NCI-H1930 (cell line): ENCODE results near the gene UBE2F.
"Not testable (repeated sequence)": the region's sequence is repeated elsewhere in the genome, so short reads cannot be mapped to it uniquely, and the experiment has no call there.

Source experiments
- DNase-seq, 2 experiments: peaks; one replicate each; lab custom pipeline; 2025; lab: John Stamatoyannopoulos, UW

UBE2F gene

DNA sequence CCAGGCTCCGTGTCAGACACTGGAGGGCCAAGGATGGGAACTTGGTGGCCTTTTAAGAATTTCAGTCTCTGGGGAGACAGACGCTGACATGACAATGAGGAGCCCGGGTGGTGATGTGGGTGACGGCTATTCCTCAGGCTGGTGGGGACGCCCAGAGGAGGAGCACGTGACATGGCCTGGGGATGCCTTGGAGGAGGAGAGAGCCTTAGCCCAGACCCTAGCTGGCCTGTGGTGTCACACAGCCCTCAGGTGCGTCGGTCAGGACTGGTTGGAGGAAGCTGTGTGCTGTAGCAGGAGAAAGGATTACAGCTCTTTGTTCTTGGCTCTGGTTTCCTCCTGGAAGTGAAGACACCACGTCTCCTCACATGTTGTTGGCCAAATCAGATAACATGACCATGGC, 54.0 kb downstream of the UBE2F start:
- no peak for DNase-seq

DNA sequence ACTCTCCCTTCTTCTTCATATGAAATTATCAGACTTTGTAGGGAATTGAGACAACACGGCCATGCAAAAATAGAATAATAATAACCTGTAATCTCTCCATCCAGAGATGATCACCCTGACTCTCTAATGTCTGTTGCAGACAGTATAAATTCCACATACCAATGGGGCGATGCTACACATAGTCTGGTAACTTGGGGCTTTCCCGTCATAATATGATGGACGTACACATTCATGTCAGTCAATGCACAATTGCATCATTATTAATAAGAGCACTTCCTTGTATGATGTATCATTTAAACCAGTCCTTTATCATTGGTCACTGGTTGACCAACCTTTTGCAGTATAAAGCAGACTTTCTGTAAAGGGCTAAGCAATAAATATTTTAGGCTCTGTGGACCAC, 54.5 kb downstream of the UBE2F start:
- no peak for DNase-seq

DNA sequence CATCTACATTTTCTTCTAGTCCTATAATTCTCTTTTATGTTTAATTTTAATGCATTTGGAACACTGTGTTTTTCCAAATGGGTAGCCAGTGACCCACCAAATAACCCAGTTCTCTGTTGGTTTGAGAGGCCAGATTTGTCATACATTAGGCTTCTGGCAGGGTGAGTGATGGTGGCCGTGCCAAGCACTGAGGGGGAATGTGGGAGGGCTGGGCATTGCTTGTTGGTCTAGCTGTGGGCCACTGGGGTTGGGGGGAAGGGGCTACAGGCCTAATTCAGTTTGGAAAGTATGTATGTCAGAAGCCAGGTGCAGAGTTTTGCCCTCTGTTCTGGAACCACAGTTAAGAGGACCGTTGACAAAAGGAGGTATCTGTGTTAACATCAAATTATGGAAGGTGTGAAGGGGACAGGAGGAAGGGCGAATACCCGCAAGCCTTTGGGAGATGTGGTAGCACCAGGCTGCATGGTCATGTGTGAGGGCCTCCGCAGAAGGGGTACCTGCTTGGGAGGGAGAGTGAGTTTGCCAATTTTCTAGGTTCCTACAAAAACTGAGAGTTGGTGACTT, 55.9 kb downstream of the UBE2F start:
- no peak for DNase-seq

DNA sequence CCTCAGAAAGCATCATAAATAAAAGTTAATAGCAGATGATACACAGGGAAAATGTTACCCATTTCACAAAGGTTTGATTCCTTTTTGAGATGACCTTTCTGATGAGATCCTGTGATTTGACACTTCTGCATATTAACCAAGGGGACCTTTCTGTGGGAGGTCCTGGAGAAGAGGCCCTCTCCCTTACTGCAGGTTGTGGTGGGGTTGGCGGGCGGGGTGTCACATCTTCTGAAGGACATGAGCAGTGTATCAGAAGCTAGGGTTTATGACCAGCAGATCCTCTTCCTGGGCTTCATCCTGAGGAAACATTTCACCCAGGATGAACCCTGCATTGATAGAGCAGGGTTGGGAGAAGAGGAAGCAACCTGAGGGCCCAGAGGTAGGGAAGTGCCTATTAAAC, 56.8 kb downstream of the UBE2F start:
- DNase-seq = no peak

DNA sequence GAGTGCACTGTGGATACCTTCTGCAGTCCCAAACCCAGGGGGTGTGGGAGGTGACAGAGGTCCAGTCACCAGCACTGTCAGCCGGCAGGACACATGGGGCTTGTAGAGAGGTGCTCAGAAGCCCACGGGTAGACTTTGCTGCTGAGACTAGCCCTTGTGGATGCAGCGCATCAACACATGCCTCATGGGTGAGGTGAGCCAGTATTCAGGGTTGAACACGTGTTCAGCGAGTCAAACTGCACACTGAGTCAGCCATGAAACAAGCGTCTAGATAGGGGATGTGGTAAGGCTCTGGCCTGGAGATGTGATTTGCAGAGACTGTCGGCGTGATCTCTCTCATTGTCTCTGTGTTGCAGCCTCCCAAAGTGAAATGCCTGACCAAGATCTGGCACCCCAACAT, 58.2 kb downstream of the UBE2F start:
- DNase-seq = no peak

DNA sequence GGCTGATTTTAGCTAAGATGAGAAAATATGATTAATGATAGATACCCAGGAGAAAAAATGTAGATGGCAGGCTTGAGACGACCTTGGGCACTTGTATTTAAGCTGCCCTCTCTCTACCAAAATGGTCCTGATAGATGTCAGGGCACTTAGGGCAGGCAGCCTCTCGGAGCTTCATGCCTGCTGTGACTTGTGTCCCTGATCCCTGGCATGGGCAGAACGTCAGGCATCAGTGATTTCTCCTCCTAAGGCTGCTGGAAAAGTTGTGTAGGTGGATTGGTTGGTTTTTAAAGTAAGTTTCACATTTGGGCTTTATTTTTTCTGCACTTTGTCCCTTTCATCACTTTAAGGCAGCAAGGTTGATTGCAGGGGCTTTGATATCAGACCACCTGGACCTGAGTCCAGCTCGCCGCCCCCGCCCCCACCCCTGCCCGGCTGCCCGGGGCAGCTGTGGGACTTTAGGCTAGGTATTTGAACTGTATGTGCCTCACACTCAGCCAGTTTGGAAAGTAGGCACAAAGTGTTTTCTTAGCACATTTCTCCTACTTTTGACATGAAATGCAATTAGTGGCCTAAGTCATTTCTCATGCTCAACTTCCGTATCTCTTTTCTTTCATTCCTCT, 59.0 kb downstream of the UBE2F start:
- no peak for DNase-seq

DNA sequence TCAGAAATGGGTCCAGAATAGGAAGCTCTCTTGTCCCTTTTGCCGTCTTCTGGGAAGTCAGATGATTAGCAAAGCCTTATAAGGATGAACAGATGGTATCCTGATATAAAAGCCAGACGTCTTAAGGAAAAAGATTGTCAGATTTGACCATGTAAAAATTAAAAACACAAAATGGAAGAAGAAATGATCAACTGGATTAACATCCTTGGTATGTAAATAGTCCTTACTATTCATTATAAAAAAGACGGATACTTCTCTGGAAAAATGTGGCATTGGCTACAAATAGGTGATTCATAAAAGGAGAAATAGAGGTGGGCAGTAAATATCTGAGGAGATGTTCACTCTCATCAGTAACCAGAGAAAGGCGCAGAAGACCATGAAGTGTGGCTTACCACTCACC, 60.2 kb downstream of the UBE2F start:
- no peak for DNase-seq

DNA sequence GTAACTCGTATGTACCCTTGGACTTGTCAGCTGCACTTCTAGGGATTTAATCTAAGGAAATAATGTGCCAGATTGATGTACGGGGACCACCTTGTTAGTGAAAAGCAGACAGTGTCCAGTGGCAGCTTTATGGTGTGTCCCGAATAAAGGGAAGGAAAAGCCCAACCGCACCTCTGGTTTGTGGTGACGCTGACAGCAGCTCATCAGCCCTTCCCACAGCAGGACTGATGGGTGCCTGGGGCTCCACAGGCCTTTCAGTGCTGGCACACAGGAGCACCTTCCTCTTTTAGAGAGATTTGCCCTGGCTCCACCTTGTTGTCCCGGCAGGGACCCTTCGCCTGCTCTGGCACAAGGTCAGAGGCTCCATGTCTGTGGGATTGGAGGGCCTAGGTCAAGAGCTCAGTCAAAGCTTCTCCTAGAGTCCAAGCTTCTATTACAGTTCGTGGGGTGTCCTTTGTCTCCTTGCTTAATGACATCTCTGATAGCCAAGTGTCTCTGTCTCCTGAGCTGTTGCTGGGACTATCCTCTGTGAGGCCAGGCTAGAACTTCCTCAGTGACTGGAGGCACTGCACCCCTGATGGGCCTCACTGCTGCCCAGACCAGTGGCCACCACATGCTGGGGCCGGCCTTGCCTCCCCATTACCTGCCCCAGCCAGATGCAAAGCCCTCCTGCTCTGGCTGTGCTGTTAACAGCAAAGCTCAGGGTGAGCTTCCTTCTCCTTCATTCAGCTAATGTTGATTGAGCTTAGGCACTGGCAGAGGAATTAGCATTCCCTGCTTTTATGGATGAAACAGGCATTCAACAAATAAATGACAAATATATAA, 61.0 kb downstream of the UBE2F start:
- no peak for DNase-seq

DNA sequence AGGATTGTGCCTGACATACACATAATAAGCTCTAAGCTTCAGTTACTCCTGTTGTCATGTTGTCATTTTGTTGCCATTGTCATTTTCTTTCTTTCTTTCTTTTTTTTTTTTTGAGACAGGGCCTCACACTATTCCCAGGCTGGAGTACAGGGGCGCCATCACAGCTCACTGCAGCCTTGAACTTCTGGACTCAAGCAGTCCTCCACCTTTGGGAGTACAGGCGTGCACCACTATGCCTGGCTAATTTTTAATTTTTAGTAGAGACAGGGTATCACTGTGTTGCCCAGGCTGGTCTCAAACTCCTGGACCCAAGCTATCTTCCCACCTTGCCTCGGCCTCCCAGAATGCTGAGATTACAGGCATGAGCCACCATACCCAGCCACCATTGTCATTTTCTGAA, 63.0 kb downstream of the UBE2F start:
- no peak for DNase-seq

DNA sequence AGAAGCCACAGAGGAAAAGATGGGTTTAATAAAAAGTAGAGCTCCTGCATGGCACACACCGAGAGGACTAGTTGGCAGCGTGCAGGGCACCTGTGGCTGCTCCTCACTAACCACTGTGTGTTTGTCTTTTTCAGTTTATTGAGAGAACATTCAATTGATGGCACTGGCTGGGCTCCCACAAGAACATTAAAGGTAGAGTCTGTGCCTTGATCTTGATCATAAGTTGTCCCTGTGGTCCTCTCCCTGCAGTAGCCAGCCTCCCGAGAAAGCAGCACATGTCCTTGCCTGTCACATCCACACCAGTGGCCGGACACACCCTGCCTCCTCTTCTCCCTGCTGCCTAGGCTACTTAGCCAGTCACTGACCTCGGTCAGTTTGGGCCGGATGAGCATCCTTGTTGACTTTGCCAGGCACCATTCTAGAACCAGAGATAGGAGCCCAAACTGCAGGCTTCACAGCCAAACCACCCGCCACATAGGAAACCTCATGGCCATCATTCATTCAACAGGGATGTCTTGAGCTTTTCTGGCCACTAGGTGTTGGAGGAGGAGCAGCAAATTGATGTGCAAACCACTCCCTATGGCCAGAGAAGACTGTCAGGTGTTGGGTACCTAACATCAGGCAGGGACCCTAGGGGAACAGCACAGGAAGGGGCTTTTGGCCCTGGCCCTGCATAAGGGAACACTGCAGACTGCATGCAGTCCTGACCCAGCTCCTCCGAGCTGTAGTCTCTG, 63.8 kb downstream of the UBE2F start:
- no peak for DNase-seq

DNA sequence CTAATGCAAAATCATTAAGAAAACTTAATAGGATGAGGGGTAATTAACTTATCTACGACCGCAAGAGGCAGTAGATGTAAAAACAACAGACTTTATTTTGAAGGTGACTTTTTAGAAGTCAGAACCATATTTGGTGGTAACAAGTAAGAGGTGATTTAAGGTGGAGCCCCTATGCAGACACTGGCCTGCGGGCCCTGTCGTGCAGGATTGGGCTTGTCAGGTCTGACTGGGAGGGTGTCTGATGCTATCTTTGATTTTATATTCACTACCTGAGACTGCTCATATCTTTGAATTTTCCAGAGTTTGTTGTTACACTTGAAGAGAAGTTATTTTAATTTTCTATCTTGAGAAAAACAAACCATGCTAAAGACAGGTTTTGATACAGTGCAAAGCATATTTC, 64.9 kb downstream of the UBE2F start:
- no peak for DNase-seq

DNA sequence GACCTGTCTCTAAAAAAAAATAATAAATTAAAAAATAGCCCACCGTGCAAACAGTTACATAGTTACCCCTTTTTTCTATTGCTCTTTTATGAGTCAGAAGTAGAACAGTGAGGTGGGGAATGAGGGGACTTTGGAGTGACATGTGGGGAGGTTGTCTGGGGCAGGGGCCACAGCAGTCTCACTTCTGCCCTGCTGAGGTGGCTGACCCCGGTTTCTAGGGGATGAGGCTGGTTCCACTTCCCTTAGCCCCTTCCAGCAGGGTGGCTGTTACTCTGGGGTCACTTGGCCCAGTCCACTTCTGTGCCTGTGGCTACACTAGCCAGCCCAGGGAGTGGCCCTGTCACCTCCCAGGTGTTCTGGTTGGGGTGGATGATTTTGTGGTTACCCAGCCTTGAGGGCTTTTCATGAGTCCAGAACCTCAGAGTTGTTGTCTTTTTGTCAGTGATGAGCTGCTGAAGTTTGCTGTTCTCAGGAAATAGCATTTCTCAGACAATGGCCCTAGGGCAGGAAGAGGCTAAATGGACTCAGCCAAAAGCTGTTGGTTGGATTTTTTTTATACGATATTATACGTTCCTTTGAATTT, 66.0 kb downstream of the UBE2F start:
- DNase-seq = no peak

DNA sequence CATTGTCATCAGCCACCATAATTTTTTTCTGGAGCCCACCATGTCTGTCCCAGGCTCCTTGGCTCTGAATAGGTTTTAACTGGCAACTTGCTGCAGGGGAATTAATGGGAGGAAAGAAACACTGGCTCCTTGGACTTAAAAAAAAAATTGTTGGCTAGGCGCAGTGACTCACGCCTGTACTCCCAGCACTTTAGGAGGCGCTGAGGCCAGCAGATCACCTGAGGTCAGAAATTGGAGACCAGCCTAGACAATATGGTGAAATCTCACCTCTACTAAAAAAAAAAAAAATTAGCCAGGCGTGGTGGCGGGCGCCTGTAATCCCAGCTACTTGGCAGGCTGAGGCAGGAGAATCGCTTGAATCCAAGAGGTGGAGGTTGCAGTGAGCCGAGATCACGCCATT, 67.2 kb downstream of the UBE2F start:
- DNase-seq = not testable (repeated sequence)

DNA sequence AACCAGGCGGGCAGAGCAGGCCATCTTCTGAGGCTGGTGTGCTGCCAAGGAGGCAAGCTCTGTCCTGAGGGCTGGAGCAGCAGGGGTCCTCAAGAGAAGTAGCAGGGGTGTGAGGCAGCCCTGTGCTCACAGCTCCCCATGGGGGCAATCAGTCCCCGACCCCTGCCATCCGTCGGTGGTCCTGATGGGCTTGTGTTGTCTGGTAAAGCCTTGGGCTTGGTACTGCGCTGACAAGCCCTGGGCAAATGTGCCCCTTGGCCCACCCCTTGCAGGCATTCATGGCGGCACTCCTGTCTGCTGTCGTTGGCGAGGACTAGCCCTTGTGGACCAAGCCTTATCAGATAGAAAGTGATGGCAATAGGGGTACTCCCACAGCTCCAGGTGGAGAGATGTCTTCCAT, 71.4 kb downstream of the UBE2F start:
- DNase-seq = no peak

DNA sequence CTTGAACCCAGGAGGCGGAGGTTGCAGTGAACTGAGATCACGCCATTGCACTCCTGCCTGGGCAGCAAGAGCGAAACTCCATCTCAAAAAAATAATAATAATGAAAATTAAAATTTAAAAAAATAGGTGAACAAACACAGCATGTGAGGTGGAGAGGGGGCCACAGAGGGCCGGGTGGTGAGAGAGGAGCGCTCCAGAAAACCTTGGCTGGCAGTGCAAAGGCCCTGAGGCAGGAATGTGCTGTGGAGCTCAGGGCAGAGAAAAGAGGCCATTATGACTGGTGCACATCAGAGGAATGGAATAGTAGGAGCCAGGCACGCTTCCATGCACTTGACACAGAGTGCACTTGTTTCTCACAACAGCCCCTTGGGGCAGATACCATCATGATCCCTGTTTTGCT, 72.3 kb downstream of the UBE2F start:
- DNase-seq = no peak

DNA sequence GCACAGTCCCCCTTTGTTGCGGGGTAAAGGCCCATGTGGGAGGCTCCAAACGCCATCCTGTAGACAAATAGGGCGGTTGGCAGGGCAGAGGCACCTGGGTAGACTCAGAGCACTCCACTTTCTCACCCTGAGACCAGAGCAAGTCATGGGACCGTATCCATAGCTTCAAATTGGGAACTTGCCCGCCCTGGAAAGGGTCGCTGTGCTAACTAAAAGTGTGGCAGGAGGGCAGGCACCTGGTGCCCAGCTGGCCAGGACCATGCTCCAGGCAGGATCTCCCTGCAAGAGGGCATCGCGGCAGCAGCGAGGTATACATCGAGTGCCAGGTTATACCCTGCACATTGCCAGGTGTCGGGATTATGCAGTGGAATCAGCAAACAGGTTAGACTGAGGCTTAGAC, 73.2 kb downstream of the UBE2F start:
- DNase-seq = no peak

DNA sequence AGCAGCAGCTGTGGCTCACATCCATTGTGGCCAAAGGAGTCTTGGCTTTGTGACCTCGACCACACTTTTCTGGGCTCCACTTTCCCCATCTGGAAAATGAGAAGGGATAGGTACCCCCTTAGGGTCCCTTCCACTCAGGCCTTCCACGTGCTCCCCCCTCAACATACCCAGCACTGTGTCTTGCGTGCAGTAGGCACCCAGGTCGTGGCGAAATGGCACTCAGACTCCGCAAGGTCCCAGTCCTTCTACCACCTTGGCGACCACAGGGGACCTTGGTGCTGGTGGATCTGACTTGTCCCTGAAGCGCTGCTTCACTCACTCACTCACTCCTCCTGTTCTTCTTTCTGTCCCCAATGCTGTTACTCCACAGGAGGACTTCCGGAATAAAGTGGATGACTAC, 74.1 kb downstream of the UBE2F start:
- DNase-seq = no peak

DNA sequence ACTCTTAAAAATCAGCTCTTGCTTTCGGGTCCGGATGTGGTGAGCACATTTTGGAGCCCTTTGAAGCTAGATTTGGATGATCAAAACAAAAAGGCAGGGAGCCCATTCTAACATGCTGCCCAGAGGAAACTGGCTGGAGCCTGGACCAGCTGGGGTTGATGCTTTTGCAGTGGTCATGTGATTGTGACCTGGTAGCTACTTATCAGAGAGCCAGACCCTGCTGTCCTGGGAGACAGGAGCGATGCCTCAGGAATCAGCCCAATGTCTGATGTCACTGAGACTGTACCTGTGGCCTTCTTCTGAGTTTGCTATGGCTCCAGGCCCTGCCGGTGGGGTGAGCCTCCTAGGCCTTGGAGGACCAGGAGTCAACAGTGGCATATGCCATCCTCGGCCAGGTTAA, 75.3 kb downstream of the UBE2F start:
- no peak for DNase-seq

DNA sequence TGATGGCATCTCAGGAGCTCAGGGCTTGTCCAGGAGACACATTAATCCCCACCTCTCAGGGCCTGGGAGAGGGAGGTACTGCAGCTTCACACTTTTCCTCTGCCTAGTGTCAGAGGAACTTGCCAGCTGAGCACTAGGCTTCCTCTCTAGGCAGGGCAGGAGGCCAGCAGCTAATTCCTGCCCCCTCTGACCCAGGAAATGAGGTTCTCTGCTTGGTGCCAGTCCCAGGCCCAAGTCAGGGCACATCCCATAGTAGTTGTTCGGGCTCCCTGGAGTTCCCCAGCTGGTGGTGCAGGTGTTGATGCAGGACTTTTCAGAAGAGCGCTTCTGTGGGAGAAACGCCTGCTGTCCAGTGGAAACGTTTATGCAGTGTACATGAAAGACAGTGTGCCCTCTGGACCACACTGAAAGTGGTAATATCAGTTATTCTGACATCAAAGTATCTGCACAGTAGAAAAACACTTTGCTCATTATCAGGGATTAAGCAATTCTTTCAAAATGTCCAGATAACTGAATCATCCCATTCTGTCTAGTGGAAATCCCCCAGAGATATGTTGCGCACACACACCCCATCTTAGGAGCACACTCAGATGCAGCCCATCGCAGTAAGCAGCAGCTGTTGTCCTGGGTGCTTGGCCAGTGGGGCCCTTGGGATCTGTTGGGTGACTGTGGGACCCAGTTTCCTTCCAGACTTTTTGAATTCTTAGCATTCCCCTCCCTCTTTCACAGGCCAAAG, 76.2 kb downstream of the UBE2F start:
- DNase-seq = no peak

DNA sequence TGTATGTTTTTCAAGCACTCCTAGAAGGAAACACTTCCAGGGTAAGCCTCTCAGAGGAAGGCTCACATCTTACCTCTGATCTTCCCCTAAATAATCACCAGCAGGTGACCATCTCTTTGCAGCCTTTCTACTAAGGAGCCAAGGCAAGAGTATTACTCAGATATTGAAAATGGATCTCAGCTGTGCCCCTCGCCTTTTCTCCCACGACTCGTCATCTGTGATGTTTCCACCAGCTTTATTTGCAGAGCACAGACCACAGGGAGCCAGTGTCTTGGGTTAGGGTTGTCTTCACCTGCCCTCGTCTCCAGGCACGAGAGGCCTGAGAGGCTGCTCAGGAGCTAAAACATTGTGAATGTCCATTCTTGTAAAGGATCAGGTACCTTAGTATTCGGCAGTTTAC, 77.0 kb downstream of the UBE2F start:
- DNase-seq = no peak

DNA sequence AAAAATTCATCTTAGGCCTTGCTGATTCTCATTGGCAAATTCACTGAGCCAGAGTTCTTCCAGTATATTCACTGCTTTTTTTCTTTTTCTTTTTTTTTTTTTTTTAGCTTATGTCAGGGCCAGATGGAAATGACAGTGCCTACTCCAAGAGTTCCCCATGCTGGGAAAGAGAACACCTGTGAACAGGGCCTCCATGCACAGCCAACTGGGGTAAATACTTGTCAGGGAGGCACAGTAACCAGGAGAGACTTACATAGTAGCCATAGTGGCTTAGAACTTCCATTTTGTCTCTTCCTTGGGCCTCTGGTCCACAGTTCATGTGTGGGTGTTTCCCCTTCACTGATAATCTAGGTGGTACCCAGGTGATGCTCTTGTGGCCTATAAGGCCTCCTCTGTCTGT, 78.8 kb downstream of the UBE2F start:
- no peak for DNase-seq

DNA sequence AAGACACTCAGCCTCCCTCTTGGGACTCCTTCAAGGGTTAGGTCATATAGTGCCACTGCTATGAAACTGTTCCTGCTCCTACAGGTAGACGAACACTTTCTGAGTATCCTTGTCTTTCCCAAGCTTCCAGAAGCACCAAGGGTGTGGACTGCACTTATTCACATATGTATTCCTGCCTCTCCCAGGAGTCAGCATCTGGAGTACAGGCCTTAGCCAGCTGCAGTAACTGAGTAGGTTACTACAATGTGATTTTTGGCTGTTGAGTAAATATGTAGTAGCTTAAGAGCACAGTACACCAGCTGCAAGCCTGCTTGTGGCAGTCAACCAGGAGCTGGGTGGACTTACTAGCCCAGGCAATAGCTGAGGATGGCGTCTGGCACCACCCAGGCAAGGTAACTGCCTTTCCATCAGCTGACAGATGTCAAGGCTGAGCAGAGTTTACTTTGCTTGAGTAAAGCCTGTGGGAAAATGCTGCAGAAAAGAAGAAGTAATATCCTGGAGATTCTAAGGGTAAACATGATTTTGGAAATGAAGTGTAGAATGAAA, 80.0 kb downstream of the UBE2F start:
- DNase-seq = no peak
